ENCODE data around the gene DAND5. TPM values are rescaled to one million over a fixed set of nuclear protein-coding genes. Genes with fewer than 3 reads are reported as not detected.
"Not testable (repeated sequence)": the region's sequence is repeated elsewhere in the genome, so short reads cannot be mapped to it uniquely, and the experiment has no call there.

Gene DAND5
- total RNA-seq, 1 donor from 2014 or later, result not detected

DNA sequence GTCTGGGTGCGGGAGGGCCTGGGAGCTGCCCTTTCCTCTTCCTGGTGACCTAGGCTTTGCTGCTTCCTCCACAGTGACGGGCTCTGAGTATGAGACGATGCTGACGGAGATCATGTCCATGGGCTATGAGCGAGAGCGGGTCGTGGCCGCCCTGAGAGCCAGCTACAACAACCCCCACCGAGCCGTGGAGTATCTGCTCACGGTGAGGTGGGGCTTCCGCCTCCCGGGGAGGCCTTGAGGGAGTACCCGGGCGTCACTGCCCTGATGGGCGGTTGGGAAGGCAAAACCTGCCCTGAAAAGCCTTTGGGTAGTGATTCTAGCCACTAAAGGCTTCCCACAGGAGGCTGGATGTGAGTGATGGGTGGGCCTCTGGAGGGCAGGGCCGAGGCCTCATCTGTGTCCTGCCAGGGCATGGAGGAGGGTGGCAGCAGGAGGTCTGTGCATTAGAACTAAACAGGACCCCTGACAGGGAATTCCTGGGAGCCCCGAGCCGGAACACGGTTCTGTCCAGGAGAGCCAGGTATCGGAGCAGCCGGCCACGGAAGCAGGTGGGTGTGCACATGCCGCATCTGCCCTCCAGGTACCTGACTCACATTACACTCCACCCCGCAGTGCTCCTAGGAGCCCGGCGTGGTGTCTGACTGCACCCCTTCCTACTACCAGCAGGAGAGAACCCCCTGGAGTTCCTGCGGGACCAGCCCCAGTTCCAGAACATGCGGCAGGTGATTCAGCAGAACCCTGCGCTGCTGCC, 20.6 kb upstream of the DAND5 start:
- H3K27me3 ChIP-seq (ENCODE audit: control insufficient read depth, insufficient read depth, low read length), result no peaks in the 10 kb centered on the region
- FAIRE-seq (no peak), DNase-seq (ENCODE audit: low read depth) (no peak)
- H3K4me3 ChIP-seq (ENCODE audit: low read depth, low read length), result no peak overlapping the region
- peaks cover 36% of the 10 kb centered on the region for H3K36me3 ChIP-seq (ENCODE audit: control insufficient read depth, insufficient read depth, low read length)
- TF ChIP-seq, protein P1, sequence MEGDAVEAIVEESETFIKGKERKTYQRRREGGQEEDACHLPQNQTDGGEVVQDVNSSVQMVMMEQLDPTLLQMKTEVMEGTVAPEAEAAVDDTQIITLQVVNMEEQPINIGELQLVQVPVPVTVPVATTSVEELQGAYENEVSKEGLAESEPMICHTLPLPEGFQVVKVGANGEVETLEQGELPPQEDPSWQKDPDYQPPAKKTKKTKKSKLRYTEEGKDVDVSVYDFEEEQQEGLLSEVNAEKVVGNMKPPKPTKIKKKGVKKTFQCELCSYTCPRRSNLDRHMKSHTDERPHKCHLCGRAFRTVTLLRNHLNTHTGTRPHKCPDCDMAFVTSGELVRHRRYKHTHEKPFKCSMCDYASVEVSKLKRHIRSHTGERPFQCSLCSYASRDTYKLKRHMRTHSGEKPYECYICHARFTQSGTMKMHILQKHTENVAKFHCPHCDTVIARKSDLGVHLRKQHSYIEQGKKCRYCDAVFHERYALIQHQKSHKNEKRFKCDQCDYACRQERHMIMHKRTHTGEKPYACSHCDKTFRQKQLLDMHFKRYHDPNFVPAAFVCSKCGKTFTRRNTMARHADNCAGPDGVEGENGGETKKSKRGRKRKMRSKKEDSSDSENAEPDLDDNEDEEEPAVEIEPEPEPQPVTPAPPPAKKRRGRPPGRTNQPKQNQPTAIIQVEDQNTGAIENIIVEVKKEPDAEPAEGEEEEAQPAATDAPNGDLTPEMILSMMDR (IDR thresholded peaks at IDR 0.05; ENCODE audit: insufficient read depth, low read length, severe bottlenecking), result no peak

DNA sequence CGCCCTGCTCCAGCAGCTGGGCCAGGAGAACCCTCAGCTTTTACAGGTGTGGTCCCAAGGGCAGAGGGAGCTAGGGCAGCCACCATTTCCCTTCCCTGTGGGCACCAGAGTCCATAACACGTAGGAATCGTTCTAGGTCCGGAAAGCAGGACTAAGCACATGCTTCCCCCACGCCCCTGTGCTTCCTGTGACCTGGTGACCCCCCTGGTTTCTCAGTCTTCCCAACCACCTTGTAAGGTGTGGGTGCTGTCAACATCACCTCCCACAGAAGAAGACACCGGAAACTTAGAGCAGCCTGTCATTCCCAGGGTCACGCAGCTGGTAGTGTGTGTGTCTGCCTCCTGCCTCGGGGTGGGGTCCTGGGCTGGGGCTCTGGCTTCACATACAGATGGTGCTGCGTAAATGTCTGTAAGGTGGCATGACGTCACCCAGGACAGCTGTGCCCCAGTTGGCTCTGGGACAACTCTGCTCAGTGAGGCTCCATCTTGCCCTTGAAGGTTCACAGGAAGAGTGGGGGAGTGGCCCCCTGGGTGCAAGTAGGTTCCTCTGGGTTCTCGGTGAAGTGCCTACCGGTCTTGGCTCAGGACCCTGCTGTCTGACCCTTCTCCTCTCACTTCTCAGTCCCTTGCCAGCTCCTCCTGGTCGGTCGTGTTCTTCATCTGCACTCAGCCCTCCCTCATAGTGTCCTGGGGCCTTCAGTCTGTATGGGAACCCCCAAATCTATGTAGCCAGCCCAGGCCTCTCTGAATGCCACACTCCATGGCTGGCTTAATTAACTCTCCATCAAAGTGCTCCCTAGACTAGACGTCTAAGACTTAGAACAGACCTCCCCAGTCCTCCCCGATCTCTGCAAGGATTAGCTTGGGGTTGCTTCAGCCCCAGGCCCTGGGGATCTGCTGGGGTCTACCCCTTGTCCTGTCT, 19.8 kb upstream of the DAND5 start:
- TF ChIP-seq, protein P1 (IDR thresholded peaks at IDR 0.05; ENCODE audit: insufficient read depth, low read length, severe bottlenecking), result no peak
- DNase-seq (ENCODE audit: low read depth) (no peak), FAIRE-seq (no peak)
- H3K4me3 ChIP-seq (ENCODE audit: low read depth, low read length), result no peak overlapping the region
- H3K27me3 ChIP-seq (ENCODE audit: control insufficient read depth, insufficient read depth, low read length), result no peaks in the 10 kb centered on the region
- H3K36me3 ChIP-seq (ENCODE audit: control insufficient read depth, insufficient read depth, low read length), result peaks cover 40% of the 10 kb centered on the region

DNA sequence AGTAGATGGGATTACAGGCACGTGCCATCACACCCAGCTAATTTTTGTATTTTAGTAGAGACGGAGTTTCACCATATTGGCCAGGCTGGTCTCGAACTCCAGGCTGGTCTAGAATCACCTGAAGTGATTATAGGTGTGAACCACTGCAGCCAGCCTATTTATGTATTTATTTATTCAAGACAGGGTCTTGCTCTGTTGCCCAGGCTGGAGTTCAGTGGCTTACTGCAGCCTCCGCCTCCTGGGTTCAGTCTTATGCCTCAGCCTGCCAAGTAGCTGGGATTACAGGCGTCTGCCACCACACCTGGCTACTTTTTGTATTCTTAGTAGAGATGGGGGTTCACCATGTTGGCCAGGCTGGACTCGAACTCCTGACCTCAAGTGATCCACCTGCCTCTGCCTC, 17.3 kb upstream of the DAND5 start:
- H3K36me3 ChIP-seq (ENCODE audit: control insufficient read depth, insufficient read depth, low read length), result peaks cover 39% of the 10 kb centered on the region
- not testable (repeated sequence) for DNase-seq (ENCODE audit: low read depth); FAIRE-seq; H3K27me3 ChIP-seq (ENCODE audit: control insufficient read depth, insufficient read depth, low read length); H3K4me3 ChIP-seq (ENCODE audit: low read depth, low read length)

DNA sequence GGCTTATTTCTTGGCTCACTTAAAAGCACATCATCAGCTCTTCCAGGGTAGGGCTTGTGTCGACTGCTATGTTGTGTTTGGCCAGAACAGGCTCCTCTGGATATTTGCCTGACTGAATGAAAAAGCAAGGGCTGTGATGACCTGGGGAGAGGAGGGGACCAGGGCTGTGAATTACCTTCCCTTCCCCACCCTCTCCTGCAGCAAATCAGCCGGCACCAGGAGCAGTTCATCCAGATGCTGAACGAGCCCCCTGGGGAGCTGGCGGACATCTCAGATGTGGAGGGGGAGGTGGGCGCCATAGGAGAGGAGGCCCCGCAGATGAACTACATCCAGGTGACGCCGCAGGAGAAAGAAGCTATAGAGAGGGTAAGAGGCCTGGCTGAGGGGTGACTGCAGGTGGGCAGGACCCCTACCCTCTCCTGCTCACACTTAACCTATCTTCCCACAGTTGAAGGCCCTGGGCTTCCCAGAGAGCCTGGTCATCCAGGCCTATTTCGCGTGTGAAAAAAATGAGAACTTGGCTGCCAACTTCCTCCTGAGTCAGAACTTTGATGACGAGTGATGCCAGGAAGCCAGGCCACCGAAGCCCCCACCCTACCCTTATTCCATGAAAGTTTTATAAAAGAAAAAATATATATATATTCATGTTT, 16.8 kb upstream of the DAND5 start:
- DNase-seq (ENCODE audit: low read depth) (peak; percentile 61), FAIRE-seq (no peak)
- Histone ChIP-seq H3K36me3 (ENCODE audit: control insufficient read depth, insufficient read depth, low read length) (peaks cover 39% of the 10 kb centered on the region), H3K27me3 (ENCODE audit: control insufficient read depth, insufficient read depth, low read length) (no peaks in the 10 kb centered on the region), H3K4me3 (ENCODE audit: low read depth, low read length) (no peak overlapping the region)
- TF ChIP-seq, protein P1 (IDR thresholded peaks at IDR 0.05; ENCODE audit: insufficient read depth, low read length, severe bottlenecking), result no peak

DNA sequence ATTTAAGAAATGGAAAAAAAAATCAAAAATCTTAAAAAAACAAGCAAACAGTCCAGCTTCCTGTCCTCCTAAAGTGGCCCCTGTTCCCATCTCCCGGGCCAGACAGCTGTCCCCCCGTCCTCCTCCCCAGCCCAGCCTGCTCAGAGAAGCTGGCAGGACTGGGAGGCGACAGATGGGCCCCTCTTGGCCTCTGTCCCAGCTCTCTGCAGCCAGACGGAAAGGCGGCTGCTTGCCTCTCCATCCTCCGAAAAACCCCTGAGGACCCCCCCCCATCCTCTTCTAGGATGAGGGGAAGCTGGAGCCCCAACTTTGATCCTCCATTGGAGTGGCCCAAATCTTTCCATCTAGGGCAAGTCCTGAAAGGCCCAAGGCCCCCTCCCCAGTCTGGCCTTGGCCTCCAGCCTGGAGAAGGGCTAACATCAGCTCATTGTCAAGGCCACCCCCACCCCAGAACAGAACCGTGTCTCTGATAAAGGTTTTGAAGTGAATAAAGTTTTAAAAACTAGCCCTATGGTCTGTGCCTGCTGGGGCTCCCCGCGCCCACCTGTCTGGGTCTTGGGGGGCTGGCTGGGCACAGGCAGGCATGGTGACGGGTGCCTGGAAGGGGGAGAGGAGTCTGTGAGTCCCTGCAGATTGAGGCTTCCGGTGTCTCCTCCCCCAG, 16.1 kb upstream of the DAND5 start:
- no peak overlapping the region for H3K4me3 ChIP-seq (ENCODE audit: low read depth, low read length)
- TF ChIP-seq, protein P1 (IDR thresholded peaks at IDR 0.05; ENCODE audit: insufficient read depth, low read length, severe bottlenecking), result no peak
- no peaks in the 10 kb centered on the region for H3K27me3 ChIP-seq (ENCODE audit: control insufficient read depth, insufficient read depth, low read length)
- H3K36me3 ChIP-seq (ENCODE audit: control insufficient read depth, insufficient read depth, low read length), result peaks cover 34% of the 10 kb centered on the region
- no peak for DNase-seq (ENCODE audit: low read depth)
- no peak for FAIRE-seq

Measured in bronchial epithelial cell (primary cell).